T-helper 1 cell (primary cell): ENCODE measurements around the gene PTGER1.
A peak's percentile ranks its signal among the peaks of the same experiment; 100 is the strongest.
"Not testable (repeated sequence)": the region's sequence is repeated elsewhere in the genome, so short reads cannot be mapped to it uniquely, and the experiment has no call there.

Experiments
- DNase-seq, 5 donors: peaks; one replicate each; pipeline ENCODE4 v3.0.0-alpha.2; 2012 to 2020
- total RNA-seq, 4 donors: gene quantifications; one replicate each; lab custom pipeline; 2026; lab: John Stamatoyannopoulos, UW

The PTGER1 gene, protein sequence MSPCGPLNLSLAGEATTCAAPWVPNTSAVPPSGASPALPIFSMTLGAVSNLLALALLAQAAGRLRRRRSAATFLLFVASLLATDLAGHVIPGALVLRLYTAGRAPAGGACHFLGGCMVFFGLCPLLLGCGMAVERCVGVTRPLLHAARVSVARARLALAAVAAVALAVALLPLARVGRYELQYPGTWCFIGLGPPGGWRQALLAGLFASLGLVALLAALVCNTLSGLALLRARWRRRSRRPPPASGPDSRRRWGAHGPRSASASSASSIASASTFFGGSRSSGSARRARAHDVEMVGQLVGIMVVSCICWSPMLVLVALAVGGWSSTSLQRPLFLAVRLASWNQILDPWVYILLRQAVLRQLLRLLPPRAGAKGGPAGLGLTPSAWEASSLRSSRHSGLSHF
- total RNA-seq: 0 to 0.54 (median 0.15) reads per million in 4 donors

DNA sequence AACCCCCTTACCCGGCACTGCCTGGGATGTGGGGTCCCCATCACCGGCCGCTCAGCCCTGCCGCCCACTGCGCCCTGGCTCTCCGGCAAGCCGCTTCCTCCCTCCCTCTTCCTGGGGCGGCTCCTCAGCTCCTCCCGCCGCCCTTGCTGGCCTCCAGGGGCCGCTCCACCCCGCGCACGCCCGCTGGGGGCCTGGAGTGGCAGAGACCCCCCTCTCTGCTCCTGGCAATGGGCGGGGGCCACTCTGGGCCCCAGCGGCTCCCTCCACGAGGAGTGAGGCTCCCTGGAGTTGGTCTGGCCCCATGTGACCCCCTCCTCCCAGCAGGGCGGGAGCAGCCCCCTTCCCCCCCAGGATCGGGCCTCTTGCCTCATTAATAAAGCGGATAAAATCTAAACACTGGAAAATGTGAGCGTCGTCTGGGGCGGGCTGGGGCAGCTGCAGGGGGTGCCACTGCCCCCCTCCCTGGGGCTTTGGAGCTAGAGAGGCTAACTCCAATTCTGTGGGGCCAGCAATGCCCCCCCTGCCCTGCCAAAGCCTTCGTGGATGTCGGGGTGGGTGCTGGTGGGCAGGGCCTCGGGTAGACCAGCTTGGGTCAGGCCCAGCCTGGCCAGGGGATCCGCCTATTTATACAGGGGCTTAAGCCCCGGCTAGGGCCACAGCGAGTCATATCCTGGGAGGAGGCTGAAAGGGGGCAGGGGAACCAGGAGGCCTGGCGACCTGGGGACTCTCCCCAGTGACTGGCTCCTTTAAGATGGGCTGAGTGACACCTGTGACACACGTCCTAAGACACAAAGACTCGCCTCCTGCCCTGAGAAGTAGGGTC lies at the start of gene PTGER1:
TSS of gene PTGER1 (minus strand) at position 104 of the 823 bp plus-strand sequence. CDS start 1,034 bp downstream, outside the sequence.
- DNase-seq: peak in 1 of 5 donors; percentile 27

DNA sequence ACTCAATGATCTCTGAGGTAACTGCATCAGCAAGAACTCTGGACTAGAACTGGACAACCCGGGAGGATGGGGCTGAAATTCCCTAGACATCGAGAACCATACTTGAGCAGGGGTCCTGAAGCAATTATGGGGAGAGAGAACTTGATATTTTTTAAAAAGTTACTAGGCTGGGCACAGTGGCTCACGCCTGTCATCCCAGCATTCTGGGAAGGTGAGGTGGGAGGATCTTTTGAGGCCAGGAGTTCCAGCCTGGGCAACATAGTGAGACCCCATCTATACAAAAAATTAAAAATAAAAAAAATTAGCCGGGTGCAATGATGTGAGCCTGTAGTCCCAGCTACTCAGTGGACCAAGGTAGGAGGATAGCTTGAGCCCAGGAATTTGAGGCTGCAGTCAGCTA lies 45.4 kb upstream of the PTGER1 start:
- no peak for DNase-seq

DNA sequence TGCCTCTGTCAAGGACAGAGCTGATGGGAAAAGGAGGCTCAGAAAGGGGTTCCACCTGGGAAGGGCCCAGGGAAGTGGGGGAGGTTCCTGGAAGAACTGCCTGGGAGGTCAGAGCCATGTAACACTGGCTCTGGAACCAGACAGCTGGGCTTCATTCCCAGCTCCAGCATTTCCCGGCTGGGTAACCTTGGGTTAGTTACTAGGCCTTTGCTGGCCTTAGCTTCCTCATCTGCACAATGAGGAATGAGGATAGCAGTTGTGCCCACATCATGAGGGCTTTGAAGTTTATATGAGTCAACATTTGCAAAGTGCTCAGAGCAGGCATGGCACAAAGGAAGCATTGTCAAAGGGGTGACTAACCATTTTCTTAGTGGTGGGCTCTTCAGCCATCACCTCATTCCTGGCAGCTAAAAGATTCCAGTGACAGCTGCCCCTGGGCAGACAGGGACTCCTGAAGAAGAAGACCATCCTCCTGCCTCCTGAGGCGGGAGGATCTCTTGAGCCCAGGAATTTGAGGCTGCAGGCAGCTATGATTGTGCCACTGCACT lies 44.8 kb upstream of the PTGER1 start:
- no peak for DNase-seq

DNA sequence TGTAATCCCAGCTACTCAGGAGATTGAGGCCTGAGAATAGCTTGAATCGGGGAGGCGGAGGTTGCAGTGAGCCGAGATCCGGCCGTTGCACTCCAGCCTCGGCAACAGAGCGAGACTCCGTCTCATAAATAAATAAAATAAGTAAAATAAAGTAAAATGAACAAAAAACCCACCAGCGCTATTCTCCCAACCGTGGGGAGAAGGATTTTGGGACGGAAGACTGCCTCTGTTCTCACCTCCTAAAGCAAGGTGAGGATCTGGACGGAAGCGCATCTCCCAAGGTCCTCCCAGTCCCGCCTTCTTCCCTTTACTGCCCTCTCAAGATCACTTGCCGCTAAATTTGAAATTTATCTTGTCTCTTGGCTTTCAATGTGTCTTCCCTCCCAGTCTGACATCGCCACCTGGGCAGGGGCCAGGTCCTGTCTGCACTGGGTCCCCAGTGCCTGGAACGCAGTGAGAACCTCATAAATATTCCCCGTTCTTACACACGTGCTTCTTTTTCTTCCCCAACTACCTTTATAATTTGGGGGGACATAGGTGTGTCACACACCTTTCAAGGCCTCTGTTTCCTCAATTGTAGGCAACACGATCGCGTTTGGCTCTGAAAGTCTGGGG lies 44.2 kb upstream of the PTGER1 start:
- DNase-seq: no peak

DNA sequence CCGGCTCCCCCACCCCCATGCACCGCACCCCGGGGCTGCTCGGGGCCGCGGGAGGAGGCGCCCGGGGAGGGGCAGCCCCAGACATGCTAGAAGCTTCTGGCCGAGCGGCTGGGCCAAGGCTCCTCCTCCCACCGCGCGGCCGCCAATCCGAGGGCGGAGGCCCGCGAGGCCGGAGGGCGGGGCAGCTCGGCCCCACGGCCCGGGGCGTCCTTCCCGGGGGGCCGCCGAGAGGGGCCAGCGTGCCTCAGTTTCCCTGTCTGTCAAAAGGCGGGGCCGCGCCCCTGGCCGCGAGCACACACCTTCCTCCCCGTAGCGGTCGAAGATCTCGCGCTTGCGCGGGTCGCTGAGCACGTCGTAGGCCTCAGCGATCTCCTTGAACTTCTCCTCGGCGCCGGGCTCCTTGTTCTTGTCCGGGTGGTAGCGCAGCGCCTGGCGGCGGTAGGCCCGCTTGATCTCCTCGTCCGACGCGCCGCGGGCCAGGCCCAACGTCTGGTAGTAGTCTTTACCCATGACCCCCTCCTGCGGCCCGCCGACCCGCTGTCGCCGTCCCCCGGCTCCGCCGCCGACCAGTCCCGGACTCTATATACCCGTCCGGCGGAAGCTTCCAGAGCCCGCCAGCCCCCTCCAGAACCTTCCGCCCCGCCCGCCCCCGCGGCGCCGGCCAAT lies 42.8 kb upstream of the PTGER1 start, which contains the start of gene DNAJB1:
TSS of gene DNAJB1 (minus strand) at position 558 of the 666 bp plus-strand sequence. CDS start at position 510, 48 bp downstream.
- peak; percentile 43 to 74 (median 57) for DNase-seq

DNA sequence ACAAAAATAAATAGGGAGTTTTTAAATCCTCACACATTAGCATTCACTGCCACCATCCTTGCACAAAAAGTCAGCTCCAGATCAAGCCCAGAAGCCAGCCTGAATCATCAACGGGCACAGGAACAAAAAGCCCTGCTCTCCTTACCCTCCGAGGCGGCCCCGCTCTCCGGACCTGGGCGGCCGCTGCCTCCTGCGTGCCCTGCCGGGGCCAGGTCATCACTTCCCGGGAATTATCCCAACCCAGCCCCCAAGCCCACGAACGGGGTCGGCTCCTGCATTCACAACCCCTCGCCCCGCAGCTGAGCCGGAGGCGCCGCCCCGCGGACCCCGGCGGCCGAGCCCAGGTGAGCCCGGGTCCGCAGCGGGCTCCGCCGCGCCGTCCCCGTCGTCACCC lies 42.3 kb upstream of the PTGER1 start:
- DNase-seq: no peak

DNA sequence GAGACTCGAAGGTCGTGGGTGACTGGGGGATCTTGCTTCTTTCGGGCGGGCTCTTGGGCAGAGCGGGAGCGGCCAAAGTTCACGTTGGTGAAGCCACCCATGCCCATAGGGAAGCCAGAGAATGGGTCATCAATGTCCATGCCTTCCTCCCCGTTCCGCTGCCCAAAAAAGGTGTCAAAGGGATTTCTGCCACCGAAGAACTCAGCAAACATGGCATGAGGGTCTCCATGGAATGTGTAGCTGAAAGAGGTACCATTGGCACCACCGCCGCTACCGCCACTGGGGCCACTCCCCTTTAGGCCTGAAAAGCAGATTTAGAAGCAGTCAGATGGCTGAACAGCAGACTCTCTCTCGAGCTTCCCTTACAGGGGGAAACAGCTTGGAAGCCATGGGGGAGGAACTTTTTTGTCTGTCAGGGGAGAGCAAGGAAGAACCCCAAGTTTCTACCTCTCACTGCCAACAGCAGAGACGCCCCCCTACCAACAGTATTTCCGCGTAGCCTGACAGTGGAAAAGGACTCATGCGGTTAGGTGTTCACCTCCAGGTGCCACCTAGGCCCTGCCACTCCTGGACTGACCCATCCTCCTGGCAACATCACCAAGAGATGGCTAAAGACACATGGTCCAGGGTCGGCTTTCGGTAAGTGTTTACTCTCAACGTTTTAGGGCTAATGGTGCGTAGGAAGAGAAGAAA lies 41.7 kb upstream of the PTGER1 start:
- no peak for DNase-seq

DNA sequence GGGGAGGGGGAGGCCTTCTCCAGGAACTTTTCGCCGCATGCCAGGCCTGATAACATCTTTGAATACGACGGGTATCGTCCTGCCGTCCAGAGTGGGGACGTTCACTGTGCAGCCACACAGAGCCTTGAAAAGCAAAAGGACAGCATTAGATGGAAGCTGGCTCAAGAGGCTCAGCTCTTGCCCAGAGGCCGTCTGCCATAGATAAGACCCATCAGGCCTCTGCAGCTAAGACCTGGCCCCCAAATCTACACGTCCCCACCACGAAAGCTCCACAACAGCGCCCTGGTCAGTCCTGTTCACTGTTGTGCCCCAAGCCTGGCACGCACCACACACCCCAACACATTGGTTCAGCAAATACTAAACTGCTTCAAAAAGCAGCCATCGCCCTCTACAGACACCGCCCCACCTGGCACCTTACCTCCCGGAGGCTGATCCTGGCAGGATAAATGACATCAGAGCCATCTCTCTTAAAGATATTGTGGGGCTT lies 40.9 kb upstream of the PTGER1 start:
- no peak for DNase-seq

DNA sequence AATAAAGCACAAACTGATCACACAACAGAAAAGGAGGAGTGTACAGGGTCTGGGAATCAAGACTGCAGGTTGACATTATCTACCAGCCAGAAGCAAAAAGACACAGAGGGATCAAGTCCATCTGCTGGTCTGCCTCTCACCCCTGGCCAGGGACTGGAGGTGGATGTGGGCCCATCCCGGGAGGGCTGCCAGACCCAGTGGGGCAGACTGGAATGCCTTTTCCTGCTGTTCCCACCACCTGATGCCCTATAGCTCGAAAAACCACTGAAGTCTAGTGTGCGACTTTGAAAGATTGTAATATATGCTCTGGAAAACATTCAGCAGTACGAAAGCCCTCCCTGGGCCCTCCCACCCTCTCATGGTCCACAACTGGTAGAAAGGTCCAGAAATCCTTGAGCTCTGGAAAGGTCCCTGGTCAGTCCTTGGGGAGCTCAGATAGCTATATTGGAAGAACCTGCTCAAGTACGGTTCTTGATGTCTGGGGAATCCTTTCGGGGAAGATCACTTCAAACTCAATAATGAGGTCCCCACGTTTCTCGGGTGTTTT lies 40.4 kb upstream of the PTGER1 start:
- no peak for DNase-seq

DNA sequence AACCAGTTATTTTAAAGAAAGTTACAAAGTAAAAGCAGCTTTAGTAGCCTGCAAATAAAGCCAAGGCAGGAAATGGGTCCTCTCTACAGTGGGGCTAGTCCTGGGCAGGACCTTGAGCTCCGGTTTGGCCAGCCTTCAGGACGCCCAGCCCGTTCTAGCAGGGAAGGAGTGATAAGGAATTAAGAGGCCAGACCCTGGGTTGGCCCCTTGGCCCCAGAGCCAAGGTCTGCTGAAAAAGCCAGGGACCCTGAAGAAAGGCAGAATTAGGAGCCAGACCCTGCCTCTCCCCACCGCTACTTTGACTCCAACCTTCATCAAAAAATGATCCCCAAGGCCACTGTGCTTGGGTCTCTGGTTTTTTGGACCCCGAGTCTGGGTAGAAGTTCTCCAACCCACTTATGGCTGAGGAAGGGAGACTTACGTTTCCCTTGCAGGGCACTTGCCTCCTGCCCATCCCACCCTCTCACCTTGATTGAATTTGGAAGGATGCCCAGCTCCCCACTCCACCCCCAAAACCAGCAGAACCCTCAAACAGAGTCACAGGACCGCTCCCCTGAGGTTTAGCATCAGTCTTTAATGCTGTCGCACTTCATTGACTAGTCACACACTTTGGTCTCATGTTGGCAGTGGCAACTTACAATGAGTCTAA lies 39.2 kb upstream of the PTGER1 start:
- no peak for DNase-seq

DNA sequence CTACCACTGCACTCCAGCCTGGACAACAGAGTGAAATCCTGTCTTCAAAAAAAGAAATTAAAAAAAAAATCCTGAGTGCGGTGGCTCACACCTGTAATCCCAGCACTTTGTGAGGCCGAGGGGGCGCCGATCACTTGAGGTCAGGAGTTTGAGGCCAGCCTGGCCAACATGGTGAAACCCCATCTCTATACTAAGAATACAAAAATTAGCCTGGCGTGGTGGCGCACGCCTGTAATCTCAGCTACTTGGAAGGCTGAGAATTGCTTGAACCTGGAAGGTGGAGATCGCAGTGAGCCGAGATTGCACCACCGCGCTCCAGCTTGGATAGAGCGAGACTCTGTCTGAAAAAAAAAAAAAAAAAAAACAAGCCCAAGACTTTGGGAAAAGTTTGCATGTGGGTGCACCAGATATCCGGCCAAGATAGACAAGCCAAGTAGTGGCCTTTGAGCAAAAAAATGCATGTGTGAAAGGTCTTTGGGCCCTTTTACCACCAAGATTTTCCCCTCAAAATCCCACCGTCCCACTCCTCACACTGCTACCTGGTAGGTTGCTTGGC lies 37.3 kb upstream of the PTGER1 start:
- no peak for DNase-seq

DNA sequence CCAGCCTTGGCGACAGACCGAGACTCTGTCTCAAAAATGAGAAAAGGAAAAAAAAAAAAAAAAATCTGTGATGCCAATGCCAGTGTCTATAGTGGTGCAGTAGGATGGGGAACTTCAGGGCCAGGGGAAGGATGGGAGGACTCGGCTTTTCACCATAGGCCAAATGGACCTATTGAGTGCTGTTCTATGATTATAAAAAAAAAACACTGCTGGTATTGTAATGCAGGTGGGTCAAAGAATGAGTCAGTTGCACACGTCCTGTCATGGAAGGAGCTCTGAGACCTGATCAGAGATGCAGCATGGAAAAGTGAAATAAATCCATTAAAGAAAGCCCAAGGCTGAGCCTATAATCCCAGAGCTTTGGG lies 36.1 kb upstream of the PTGER1 start:
- no peak for DNase-seq

DNA sequence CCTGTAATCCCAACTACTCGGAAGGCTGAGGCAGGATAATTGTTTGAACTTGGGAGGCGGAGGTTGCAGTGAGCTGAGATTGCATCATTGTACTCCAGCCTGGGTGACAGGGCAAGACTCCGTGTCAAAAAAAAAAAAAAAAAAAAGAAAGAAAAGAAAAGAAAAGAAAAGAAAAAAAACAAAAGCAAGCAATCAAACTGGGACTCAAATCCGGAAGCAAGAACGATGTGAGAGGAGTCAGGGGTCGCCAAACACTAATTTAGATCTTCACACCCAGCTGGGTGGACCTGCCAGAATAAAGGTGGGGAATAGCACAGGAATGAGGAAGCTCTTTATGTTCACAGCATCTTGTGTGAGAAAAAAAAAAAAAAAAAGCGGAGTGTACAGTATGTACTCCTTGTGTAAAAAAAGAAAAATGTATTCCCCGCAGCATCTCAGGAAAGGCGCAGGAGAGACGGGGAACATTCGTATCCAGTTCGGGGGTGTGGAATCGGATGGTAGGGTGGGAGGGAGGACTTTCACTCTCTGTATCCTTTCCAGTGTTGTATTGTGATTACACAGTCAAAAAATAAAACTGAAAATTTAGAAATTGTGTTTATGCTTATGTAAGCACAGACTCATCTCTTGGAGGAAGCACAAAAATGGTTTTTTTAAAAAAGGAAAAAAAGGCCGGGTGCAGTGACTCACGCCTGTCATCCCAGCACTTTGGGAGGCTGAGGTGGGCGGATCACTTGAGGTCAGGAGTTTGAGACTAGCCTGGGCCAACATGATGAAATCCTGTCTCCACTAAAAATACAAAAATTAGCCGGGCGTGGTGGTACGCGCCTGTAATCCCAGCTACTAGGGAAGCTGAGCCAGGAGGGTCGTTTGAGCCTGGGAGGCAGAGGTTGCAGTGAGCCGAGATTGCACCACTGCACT lies 35.4 kb upstream of the PTGER1 start:
- DNase-seq: no peak

DNA sequence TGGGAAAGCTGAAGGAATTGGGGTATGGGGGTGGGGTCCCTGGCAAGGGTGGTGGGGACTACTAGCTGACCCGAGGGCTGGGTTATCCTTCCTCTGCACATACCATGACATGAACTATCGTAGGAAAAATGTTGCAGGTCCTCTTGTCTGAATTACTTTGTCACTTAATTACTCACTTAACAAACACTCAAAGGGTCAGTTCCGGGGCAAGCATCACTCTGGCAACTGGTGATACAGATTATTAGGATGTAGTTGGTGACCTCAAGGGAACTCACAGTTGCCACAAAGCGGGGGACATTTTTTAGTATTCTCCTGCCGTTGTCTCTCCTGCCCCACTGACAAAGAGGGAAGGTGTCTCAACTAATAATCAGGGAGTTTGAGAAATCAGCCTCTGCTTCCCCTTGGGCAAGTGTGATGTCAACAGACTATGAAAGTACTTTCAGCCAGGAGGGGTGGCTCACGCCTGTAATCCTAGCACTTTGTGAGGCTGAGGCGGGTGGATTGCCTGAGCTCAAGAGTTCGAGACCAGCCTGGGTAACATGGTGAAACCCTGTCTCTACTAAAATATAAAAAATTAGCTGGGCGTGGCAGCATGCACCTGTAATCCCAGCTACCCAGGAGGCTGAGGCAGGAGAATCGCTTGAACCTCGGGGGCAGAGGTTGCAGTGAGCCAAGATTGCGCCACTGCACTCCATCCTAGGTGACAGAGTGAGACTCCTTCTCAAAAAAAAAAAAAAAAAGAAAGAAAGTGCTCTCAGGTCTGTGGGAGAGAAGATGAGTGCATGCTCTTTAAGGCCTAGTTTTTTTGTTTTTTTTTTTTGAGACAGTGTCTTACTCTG lies 32.8 kb upstream of the PTGER1 start:
- DNase-seq: no peak

DNA sequence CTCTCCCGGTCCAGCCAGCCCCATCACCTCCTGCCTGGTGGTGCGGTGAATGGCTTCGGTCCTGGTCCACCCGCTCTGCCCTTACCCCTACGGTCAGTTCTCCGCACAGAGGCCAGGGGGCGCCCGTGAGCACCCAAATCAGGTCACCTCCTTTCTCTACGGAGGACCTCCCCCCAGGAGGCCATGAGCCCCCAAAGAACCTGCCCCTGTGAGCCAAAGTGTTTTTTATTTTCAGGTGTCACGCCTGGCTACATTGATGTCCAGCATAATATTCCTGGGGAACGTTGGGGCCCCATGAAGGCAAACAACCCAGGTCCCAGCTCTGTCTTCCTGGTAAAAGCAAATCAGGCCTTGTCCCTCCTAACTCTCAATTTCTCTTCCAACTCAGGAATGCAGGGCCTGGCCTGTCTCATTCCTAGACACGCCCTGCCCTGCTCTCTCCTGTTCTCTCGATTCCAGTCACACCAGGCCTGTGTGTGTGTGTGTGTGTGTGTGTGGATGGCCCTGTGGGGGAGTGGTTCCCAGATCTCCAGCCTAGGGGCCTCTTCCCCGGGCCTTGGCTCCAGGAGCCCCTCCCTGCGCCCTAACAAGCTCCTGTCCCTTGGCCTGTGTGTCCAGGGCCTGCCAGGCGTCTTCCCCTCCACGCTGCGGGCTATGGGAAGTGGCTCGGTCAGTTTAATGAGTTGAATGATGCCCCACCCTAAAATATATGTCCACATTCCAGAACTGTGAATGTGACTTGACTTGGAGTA lies 30.5 kb upstream of the PTGER1 start:
- peak; percentile 39 to 66 (median 59) for DNase-seq

DNA sequence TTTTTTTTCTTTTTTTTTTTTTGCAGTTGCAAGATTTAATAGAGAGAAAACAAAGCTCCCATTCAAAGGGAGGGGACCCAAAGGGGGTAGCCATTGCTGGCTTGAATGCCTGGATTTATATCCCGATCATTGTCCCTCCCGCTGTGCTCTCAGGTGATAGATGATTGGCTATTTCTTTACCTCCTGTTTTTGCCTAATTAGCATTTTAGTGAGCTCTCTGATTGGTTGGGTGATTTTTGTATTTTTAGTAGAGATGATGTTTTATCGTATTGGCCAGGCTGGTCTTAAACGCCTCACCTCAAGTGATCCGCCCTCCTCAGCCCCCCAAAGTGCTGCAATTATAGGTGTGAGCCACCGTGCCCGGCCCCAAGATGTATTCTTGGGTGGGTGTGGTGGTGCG lies 29.4 kb upstream of the PTGER1 start:
- not testable (repeated sequence) for DNase-seq

DNA sequence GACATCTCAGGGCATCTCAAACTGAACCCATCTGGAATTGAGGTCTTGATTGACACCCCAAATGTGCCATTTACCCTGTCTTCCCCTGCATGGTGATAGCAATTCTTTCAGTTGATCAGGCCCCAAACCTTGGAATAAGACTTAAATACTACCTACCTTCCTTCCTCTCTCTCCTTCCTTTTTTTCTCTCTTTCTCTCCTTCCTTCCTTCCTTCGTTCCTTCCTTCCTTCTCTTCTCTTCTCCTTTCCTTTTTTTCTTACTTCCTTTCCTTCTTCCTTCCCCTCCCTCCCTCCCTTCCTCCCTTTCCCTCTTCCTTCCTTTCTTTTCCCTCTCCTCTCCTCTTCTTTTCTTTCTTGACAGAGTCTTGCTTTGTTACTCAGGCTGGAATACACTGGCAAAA lies 28.1 kb upstream of the PTGER1 start:
- no peak for DNase-seq
